Activated T-helper 1 cell treated with anti-CD3 and anti-CD28 coated beads, Interleukin-12 subunit alpha, Interleukin-12 subunit beta, Interleukin-2, Interleukin-4 antibody, amounts not matched to agents 30 ng/mL and 10 ng/mL and 1 ng/mL, durations not matched to agents 14 hours and 24 hours and 36 hours (primary cell): ENCODE data around the gene JCAD. TPM values are rescaled to one million over a fixed set of nuclear protein-coding genes. Genes with fewer than 3 reads are reported as not detected.
"Not testable (repeated sequence)": the region's sequence is repeated elsewhere in the genome, so short reads cannot be mapped to it uniquely, and the experiment has no call there.

Source experiments
- DNase-seq: peaks from one replicate; pipeline ENCODE4 v3.0.0; 2021; ENCODE audit warnings: low spot score
- H3K27ac Mint-ChIP-seq: one replicate; pipeline ENCODE4 v1.8.0; 2021; ENCODE audit warnings: mild to moderate bottlenecking, mixed read lengths
- H3K27me3 Mint-ChIP-seq: one replicate; pipeline ENCODE4 v1.8.0; 2022; ENCODE audit warnings: mild to moderate bottlenecking, moderate library complexity, mixed read lengths; ENCODE audit not compliant: insufficient read depth
- H3K36me3 Mint-ChIP-seq: one replicate; pipeline ENCODE4 v1.8.0; 2021; ENCODE audit warnings: low read depth, mixed read lengths
- H3K4me1 Mint-ChIP-seq: one replicate; pipeline ENCODE4 v1.8.0; 2021; ENCODE audit warnings: low read depth, mixed read lengths
- H3K4me3 Mint-ChIP-seq: one replicate; pipeline ENCODE4 v1.8.0; 2021; ENCODE audit warnings: mild to moderate bottlenecking, moderate library complexity, mixed read lengths
- H3K9me3 Mint-ChIP-seq: one replicate; pipeline ENCODE4 v1.8.0; 2021; ENCODE audit warnings: mixed read lengths
- intact Hi-C: fragments of 100-400 bp; cut with micrococcal nuclease; formaldehyde crosslinking; loops from one replicate; pipeline ENCODE4 v1.15.1; 2024
- total RNA-seq: library from RNA; stranded (reverse); gene quantifications from 2 replicates; pipeline ENCODE4 v1.2.3, GENCODE V29; 2022

JCAD gene
- total RNA-seq, 1 donor from 2014 or later, result 0.31 TPM

DNA sequence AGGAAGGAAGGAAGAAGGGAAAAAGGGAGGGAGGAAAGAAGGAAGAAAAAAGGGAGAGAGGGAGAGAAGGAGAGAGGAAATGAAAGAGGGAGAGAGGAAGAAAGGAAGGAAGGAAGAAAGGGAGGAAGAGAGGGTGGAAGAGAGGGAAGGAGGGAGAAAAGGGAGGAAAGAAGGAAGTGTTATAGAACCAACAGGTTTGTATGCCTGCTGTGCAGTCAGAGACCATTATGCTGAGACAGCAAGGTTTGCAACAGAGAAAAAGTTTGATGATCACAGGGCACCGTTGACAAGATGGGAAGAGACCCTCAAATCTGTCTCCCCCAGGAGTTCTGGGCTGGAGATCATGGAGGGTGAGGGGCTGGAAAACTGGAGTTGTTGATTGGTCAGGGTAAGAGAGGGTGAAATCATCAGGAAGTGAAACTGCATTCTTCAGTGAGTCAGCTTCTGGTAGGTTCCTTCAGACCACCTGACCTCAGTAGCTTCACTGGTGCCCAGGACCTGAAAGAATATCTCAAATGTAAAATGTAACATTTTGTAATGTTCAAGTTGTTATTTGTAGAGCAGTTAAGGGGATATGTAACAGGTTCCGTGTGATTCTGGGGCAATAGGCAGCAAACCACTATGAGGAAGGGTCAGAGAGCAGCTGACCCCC, 76.3 kb downstream of the JCAD start:
- H3K4me3 Mint-ChIP-seq, result no peak overlapping the region
- peaks cover 18% of the 10 kb centered on the region for H3K9me3 Mint-ChIP-seq
- DNase-seq, result no peak
- peaks cover 2% of the 10 kb centered on the region for H3K36me3 Mint-ChIP-seq
- peaks cover 2% of the 10 kb centered on the region for H3K27me3 Mint-ChIP-seq
- H3K4me1 Mint-ChIP-seq, result no peaks in the 10 kb centered on the region
- intact Hi-C loops, result no loop called here
- no peak overlapping the region for H3K27ac Mint-ChIP-seq

DNA sequence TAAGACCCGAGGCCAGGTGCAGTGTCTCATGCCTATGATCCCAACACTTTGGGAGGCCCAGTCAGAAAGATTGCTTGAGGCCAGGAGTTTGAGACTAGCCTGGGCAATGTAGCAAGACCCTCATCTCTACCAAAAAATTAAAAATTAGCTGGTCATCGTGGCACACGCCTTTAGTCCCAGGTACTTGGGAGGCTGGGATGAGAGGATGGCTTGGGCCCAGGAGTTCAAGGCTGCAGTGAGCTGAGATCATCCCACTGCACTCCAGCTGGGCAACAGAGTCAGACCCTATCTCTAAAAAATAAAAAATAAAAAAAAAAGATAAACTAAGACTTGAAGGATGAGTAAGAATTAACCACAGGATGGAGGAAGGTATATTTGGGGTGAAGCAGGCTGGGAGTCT, 77.9 kb downstream of the JCAD start:
- Mint-ChIP-seq H3K36me3 (peaks cover 2% of the 10 kb centered on the region), H3K4me1 (no peaks in the 10 kb centered on the region), H3K27ac (no peak overlapping the region), H3K9me3 (peaks cover 18% of the 10 kb centered on the region), H3K4me3 (no peak overlapping the region), H3K27me3 (peaks cover 8% of the 10 kb centered on the region)
- no peak for DNase-seq
- intact Hi-C loops, result no loop called here

DNA sequence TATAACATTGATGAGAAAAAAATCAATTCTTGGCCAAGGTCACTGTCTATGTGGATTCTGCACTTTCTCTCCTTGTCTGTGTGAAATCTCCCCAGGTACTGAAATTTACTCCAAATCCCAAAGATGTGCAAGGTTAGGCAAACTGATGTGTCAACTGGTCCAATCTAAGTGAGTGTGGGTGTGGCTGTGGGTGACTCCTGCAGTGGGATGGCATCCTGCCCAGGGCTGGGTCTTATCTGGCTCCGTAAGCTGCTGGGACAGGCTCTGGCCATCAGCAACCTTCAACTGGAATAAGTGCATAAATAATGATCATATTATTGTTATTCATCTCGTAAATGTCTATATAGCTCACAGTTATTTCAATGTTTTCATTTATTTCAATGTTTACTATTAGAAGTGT, 79.3 kb downstream of the JCAD start:
- Mint-ChIP-seq H3K27me3 (peaks cover 8% of the 10 kb centered on the region), H3K9me3 (peaks cover 18% of the 10 kb centered on the region), H3K36me3 (peaks cover 2% of the 10 kb centered on the region), H3K27ac (no peak overlapping the region), H3K4me1 (no peaks in the 10 kb centered on the region), H3K4me3 (no peak overlapping the region)
- intact Hi-C loops, result no loop called here
- DNase-seq, result no peak

DNA sequence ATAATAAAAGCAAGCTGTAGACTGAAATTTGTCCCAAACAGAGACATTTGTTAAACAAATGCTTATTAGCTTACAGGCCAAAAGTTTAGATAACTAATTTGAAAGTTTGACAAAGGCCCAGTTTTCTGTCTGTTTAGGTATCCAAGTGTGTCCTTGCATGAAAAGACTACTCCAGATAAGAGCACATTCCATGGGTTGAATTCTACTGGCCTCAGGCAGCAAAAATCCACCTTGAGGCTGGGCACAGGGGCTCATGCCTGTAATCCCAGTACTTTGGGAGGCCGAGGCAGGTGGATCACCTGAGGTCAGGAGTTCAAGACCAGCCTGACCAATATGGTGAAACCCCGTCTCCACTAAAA, 80.0 kb downstream of the JCAD start:
- DNase-seq, H3K36me3 Mint-ChIP-seq, H3K27ac Mint-ChIP-seq, H3K4me1 Mint-ChIP-seq, H3K4me3 Mint-ChIP-seq, intact Hi-C loops: not testable (repeated sequence)
- Mint-ChIP-seq H3K27me3 (peaks cover 12% of the 10 kb centered on the region), H3K9me3 (peaks cover 18% of the 10 kb centered on the region)

DNA sequence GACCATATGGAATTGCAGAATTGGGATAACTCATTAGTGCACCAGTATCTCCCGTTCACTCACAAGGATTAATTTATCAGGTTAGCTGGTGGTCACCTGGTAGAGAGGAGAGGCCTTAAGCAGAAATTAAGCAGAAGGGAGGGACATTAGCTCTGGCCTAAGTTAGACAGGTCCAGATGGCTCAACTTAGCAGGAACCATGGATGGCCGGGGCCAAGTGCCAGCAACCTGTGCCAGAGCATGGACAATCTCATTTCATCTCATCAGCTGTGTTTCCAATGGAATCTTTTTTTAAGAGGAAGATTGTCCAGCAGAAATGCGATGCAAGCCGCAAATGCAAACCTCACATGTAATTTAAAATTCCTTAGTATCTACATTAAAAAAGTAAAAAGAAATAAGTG, 82.2 kb downstream of the JCAD start:
- peaks cover 9% of the 10 kb centered on the region for H3K9me3 Mint-ChIP-seq
- no peak overlapping the region for H3K27ac Mint-ChIP-seq
- H3K36me3 Mint-ChIP-seq, result no peaks in the 10 kb centered on the region
- no peak for DNase-seq
- intact Hi-C loops, result no loop called here
- H3K4me3 Mint-ChIP-seq, result no peak overlapping the region
- H3K4me1 Mint-ChIP-seq, result no peaks in the 10 kb centered on the region
- peaks cover 14% of the 10 kb centered on the region for H3K27me3 Mint-ChIP-seq

DNA sequence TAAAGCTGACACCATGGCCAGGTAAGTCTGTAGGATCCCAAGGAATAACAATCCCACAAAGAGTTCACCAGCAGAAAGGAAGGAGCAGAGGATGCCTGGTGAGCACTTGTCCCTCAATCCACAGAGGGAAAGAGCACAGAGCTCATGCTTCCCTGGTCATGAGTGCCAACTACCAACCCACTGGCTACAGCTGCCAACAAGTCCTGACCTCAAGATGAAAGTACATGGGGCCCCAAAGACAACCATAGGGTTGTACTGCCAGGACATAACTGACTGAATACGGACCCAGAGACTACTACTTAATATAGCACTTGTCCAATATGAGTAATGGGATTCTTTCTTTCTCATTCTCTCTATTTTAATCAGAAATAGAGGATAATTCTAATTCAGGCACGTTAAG, 83.3 kb downstream of the JCAD start:
- no peak for DNase-seq
- intact Hi-C loops, result no loop called here

DNA sequence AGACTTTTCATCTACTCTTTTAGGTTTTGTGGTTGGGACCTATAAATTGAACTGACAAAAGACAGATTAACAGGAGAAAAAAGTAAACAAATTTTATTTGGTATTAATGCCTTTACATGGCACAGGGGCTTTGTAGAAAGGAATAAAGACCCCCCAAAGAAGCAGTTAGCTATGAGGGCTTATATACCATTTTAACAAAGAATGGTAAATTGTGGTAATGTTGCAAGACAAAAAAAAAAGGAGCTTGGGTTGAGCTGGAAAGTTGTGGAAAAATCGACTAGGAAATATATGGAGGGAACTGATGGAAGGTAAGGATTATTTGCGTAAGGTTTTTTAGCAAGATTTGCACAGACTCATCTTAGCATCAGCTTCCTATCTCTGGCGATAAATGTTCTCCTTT, 84.6 kb downstream of the JCAD start:
- no peaks in the 10 kb centered on the region for H3K36me3 Mint-ChIP-seq
- no peak overlapping the region for H3K4me3 Mint-ChIP-seq
- intact Hi-C loops, result no loop called here
- H3K4me1 Mint-ChIP-seq, result no peaks in the 10 kb centered on the region
- H3K27ac Mint-ChIP-seq, result no peak overlapping the region
- H3K9me3 Mint-ChIP-seq, result peaks cover 4% of the 10 kb centered on the region
- H3K27me3 Mint-ChIP-seq, result peaks cover 14% of the 10 kb centered on the region
- DNase-seq, result no peak

More for the DNA sequence above, 83.3 kb downstream of the JCAD start:
- Mint-ChIP-seq H3K9me3 (peaks cover 4% of the 10 kb centered on the region), H3K4me1 (no peaks in the 10 kb centered on the region), H3K36me3 (no peaks in the 10 kb centered on the region), H3K27me3 (peaks cover 14% of the 10 kb centered on the region), H3K4me3 (no peak overlapping the region), H3K27ac (no peak overlapping the region)

DNA sequence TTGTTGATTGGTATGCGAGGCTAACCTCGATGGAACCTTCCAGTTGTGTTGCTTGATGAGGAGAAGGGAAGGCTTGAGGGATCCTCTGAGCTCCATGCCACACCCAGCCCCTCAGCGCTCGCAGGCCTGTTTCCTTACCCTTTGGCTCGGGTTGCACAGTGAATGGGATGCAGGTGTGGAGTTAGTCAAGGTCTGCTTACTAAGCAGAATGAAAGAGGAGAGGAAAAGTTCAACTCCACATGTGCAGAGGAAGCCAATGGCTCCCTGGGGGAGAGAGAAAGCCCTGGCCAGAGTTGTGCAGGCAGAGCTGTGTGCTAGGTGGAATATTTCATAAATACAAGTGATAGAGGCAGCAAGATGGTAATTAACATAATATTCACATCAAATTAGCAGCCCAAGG, 85.5 kb downstream of the JCAD start:
- Mint-ChIP-seq H3K27me3 (peaks cover 14% of the 10 kb centered on the region), H3K9me3 (peaks cover 4% of the 10 kb centered on the region), H3K27ac (no peak overlapping the region), H3K4me3 (no peak overlapping the region), H3K4me1 (no peaks in the 10 kb centered on the region), H3K36me3 (no peaks in the 10 kb centered on the region)
- no peak for DNase-seq
- intact Hi-C loops, result no loop called here

DNA sequence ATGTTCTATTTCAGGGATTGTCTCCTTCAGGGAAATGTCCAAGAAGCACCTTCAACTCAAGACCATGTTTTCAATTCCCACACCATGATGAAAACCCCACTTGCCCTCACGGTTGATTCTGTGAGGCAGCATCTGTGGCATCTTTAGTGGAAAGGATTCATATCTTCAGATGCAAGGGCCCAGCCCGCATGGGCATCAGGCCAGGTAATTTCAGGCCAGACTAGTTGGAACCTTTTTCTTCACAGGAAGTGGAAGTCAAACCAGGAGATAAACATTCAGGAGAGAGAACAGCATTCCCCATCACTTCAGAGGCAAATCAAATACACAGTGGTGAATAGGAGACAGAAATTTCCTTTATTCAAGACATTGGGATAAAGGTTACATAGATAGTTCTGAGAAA, 88.8 kb downstream of the JCAD start:
- no peak overlapping the region for H3K4me3 Mint-ChIP-seq
- peaks cover 10% of the 10 kb centered on the region for H3K27me3 Mint-ChIP-seq
- DNase-seq, result no peak

DNA sequence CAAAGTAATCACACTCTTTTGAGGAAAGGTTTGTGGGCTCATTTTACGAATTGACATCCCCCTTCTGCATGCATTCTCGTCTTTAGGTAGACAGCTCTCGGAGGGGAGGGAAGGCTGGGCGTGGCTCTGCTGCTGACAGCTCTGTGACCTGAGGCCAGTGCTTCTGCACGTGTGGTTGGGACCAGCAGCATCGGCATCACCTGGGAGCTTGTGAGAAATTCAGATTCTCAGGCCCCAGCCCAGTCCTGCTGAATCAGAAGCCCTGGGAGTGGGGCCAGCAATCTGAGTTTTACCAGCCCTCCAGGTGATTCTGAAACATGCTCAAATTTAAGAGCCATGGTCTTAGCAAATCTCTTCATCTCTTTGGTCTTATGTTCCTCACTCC, 89.4 kb downstream of the JCAD start:
- Mint-ChIP-seq H3K27ac (no peak overlapping the region), H3K9me3 (peaks cover 4% of the 10 kb centered on the region), H3K4me3 (no peak overlapping the region), H3K4me1 (no peaks in the 10 kb centered on the region), H3K27me3 (peaks cover 10% of the 10 kb centered on the region), H3K36me3 (no peaks in the 10 kb centered on the region)
- no peak for DNase-seq
- intact Hi-C loops, result no loop called here

More for the DNA sequence above, 88.8 kb downstream of the JCAD start:
- Mint-ChIP-seq H3K9me3 (peaks cover 4% of the 10 kb centered on the region), H3K27ac (no peak overlapping the region), H3K4me1 (no peaks in the 10 kb centered on the region), H3K36me3 (no peaks in the 10 kb centered on the region)
- intact Hi-C loops, result no loop called here

DNA sequence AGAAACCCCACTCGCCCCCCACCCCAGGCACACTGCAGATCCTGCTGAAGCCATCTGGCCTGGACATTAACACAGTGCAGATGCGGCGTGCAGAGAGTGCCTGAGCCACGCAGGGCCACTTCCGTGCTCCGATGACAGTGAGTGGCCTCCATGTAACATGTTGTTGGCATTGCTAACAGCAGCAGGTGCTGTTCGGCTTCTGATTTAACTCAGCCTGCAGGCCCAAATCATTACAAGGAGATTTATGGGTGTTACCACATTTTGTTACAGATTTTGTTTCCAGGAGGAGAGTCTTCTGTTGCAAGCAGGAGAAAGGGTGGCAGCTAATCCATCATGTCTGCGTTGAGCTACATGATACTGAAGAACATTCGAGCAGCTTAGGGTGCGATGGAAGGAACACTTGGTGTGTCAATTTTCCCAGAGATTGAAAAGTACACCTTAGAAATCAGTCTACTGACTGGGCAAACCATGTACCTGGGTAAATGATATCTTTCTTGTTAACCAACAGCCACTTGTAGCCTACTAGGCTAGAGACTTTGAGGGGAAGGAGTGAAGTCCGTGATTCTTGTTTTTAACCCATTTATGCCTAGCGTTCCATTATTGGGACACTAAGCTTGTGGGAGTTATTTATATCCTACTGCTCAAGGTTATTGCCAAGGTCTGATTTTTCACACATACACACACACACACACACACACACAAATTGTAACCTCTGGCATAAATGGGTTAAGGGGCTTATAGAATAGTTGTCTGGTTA, 90.0 kb downstream of the JCAD start:
- Mint-ChIP-seq H3K4me3 (no peak overlapping the region), H3K27ac (no peak overlapping the region), H3K27me3 (peaks cover 10% of the 10 kb centered on the region), H3K36me3 (no peaks in the 10 kb centered on the region), H3K4me1 (no peaks in the 10 kb centered on the region), H3K9me3 (peaks cover 4% of the 10 kb centered on the region)
- no peak for DNase-seq
- intact Hi-C loops, result no loop called here

DNA sequence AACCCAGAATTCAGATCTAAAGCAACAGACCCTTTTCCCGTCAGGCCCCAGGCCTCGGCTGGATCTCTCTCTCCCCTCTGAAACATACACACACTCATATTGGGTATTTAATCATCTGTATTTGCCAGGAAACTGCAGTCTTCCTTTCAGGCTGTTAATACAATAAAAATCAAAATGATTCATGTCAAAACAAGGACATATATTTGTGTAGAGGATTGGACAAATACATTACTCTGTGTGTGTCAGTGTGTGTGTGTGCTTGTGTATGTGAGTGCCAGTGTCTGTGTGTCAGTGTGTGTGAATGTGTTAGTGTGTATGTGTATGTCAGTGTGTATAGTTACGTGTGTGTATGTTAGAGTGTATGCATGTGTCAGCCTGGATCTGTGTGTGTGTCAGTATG, 90.8 kb downstream of the JCAD start:
- H3K9me3 Mint-ChIP-seq, result peaks cover under 1% of the 10 kb centered on the region
- H3K27ac Mint-ChIP-seq, result no peak overlapping the region
- intact Hi-C loops, result no loop called here
- no peak for DNase-seq
- H3K4me3 Mint-ChIP-seq, result no peak overlapping the region
- H3K4me1 Mint-ChIP-seq, result no peaks in the 10 kb centered on the region
- H3K36me3 Mint-ChIP-seq, result no peaks in the 10 kb centered on the region
- peaks cover 8% of the 10 kb centered on the region for H3K27me3 Mint-ChIP-seq

DNA sequence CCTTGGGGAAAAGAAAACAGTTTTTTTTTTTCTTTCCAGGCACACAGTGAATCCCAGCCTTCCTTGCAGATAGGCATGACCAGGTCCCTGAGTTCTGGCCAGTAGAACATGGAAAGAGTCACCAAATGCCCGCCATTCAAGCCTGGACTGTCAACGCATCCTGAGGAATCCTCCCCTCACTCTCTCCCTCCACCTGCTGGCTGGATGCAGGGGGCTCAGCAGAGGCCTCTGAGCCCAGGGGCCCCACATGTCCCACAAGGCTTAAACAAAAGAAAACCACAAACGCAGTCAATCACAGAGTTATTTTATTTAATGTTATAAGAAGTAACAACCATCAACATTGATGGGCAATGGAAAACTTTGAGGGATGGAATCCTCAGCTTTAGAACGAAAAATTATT, 93.1 kb downstream of the JCAD start:
- no peaks in the 10 kb centered on the region for H3K36me3 Mint-ChIP-seq

More for the DNA sequence above, 93.1 kb downstream of the JCAD start:
- Mint-ChIP-seq H3K27me3 (peaks cover 8% of the 10 kb centered on the region), H3K9me3 (no peaks in the 10 kb centered on the region), H3K4me3 (no peak overlapping the region), H3K27ac (no peak overlapping the region), H3K4me1 (no peaks in the 10 kb centered on the region)
- intact Hi-C loops, result no loop called here
- DNase-seq, result no peak
